Neural cell (in vitro differentiated cells): ENCODE results near the gene LXN. TPM values are rescaled to one million over a fixed set of nuclear protein-coding genes. Genes with fewer than 3 reads are reported as not detected.

Experiments
- H2AFZ ChIP-seq: fragments of 200-600, 300-800 bp; sonication (generic), shearing (Covaris generic); 2 replicates; pipeline ENCODE4 v1.6.0; 2014; ENCODE audit warnings: low read depth, mild to moderate bottlenecking, antibody characterized with exemption, low read length, moderate library complexity
- H3F3A ChIP-seq: fragments of 200-600 bp; shearing (Covaris generic); 2 replicates; pipeline ENCODE4 v1.6.1; 2016; ENCODE audit warnings: mild to moderate bottlenecking, moderate library complexity, mixed read lengths, antibody characterized with exemption, low read length; ENCODE audit not compliant: insufficient read depth, poor library complexity, severe bottlenecking
- H3K27ac ChIP-seq: fragments of 200-600, 300-800 bp; sonication (generic), shearing (Covaris generic); 2 replicates; pipeline ENCODE4 v1.5.1; 2014; ENCODE audit warnings: mild to moderate bottlenecking, low read length, moderate library complexity
- H3K27me3 ChIP-seq: fragments of 300-800, 200-600 bp; sonication (generic), shearing (Covaris generic); 2 replicates; pipeline ENCODE4 v1.6.0; 2014; ENCODE audit warnings: mild to moderate bottlenecking, low read depth, low read length, moderate library complexity; ENCODE audit not compliant: insufficient read depth
- H3K36me3 ChIP-seq: fragments of 300-800, 200-600 bp; sonication (generic), shearing (Covaris generic); 2 replicates; pipeline ENCODE4 v1.5.1; 2014; ENCODE audit warnings: mild to moderate bottlenecking, antibody characterized with exemption, low read length, moderate library complexity; ENCODE audit not compliant: insufficient read depth
- H3K4me2 ChIP-seq: fragments of 300-800, 200-600 bp; sonication (generic), shearing (Covaris generic); 2 replicates; pipeline ENCODE4 v1.6.0; 2014; ENCODE audit warnings: mild to moderate bottlenecking, low read length
- H3K4me3 ChIP-seq: fragments of 300-800, 200-600 bp; sonication (generic), shearing (Covaris generic); 2 replicates; pipeline ENCODE4 v1.5.1; 2014; ENCODE audit warnings: mild to moderate bottlenecking, low read length, moderate library complexity
- H3K79me2 ChIP-seq: fragments of 200-600 bp; shearing (Covaris generic); replicated peaks from 2 replicates; pipeline ENCODE4 v1.6.0; 2014; ENCODE audit warnings: mild to moderate bottlenecking, low read length, moderate library complexity; ENCODE audit not compliant: insufficient read depth
- H3K9ac ChIP-seq: fragments of 300-800, 200-600 bp; sonication (generic), shearing (Covaris generic); 2 replicates; pipeline ENCODE4 v1.6.1; 2016; ENCODE audit warnings: mild to moderate bottlenecking, low read length, mixed read lengths
- H3K9me2 ChIP-seq: fragments of 200-600 bp; shearing (Covaris generic); 2 replicates; pipeline ENCODE4 v1.6.1; 2016; ENCODE audit warnings: mild to moderate bottlenecking, low read length, mixed read lengths; ENCODE audit not compliant: insufficient read depth
- H3K9me3 ChIP-seq: fragments of 200-600, 300-800 bp; sonication (generic), shearing (Covaris generic); 2 replicates; pipeline ENCODE4 v1.6.1; 2016; ENCODE audit warnings: mild to moderate bottlenecking, mixed run types, low read length, moderate library complexity, mixed read lengths
- H4K20me1 ChIP-seq: fragments of 200-600 bp; shearing (Covaris generic); 2 replicates; pipeline ENCODE4 v1.6.1; 2016; ENCODE audit warnings: mild to moderate bottlenecking, mixed run types; ENCODE audit not compliant: insufficient read depth
- EP300 ChIP-seq: fragments of 450-650 bp; conservative IDR thresholded peaks from 2 replicates; pipeline ENCODE4 v1.6.1; 2014; ENCODE audit warnings: antibody characterized with exemption, mild to moderate bottlenecking, moderate library complexity; ENCODE audit not compliant: poor library complexity, severe bottlenecking
- EZH2 ChIP-seq: fragments of 200-600, 300-800 bp; shearing (Covaris generic), sonication (generic); IDR thresholded peaks from 2 replicates; pipeline ENCODE4 v1.6.1; 2014; ENCODE audit warnings: antibody characterized with exemption, low read length, borderline replicate concordance, mild to moderate bottlenecking; ENCODE audit not compliant: insufficient read depth, poor library complexity, severe bottlenecking
- MXI1 ChIP-seq: fragments of 450-650 bp; conservative IDR thresholded peaks from 2 replicates; pipeline ENCODE4 v1.6.1; 2014; ENCODE audit warnings: antibody characterized with exemption, mild to moderate bottlenecking; ENCODE audit not compliant: poor library complexity, severe bottlenecking
- POLR2AphosphoS5 ChIP-seq: IDR thresholded peaks from 2 replicates; pipeline ENCODE4 v1.6.1; 2012
- RAD21 ChIP-seq: fragments of 450-650 bp; conservative IDR thresholded peaks from 2 replicates; pipeline ENCODE4 v1.6.1; 2014; ENCODE audit warnings: antibody characterized with exemption, mild to moderate bottlenecking, moderate library complexity
- SMC3 ChIP-seq: fragments of 450-650 bp; conservative IDR thresholded peaks from 2 replicates; pipeline ENCODE4 v1.6.1; 2014; ENCODE audit warnings: antibody characterized with exemption, mild to moderate bottlenecking, moderate library complexity; ENCODE audit not compliant: poor library complexity
- TAF1 ChIP-seq: IDR thresholded peaks from 2 replicates; pipeline ENCODE4 v1.6.1; 2012; ENCODE audit warnings: low read depth
- polyA plus RNA-seq: library from polyadenylated mRNA; depleted of rRNA; stranded (reverse); fragments of >200 nt; gene quantifications from 2 replicates; pipeline ENCODE4 v1.2.3, GENCODE V29; 2014
- TF ChIP-seq, protein P1 (sequence below): fragments of 450-650 bp; IDR thresholded peaks from 2 replicates; pipeline ENCODE4 v1.5.1; 2014; ENCODE audit warnings: antibody characterized with exemption, mild to moderate bottlenecking, moderate library complexity; ENCODE audit not compliant: poor library complexity, severe bottlenecking
- TF ChIP-seq, protein P2 (sequence below): IDR thresholded peaks from 2 replicates; pipeline ENCODE4 v1.6.1; 2012; ENCODE audit warnings: borderline replicate concordance

The LXN gene
- polyA plus RNA-seq, 1 donor from 2014 or later: 0.53 TPM

DNA sequence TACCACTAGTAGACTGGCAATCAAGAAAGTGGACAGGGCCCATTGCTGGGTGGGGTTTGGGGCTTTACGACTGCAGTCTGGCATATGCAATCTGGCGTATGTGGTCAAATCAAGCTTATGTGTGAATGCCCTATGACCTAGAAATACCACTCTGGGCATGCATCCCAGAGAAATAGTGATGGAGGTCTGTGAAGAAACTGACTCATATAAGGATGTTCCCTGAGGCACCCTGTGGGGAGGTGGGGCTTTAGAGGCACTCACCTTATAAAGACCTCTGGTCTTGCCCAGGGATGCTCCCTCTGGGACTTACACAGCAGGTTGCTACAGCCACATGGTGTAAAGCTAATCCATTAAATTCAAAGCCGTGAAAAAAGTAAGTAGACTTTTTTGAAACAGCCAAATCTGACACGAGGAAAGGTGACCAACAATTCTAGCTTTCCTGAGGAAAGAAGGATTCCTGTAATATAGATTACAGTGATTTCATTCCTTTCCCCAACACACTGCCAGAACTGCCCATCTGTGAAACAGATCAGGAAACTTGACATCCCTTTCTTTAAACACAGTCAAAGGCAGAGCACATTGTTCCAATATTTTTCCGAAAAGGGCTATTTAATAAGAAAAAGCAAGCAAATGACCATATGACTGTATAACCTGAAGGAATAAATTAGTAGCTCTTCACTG, 46.2 kb upstream of the LXN start:
- no peak overlapping the region for H3K4me3 ChIP-seq
- no peaks in the 10 kb centered on the region for H3K9me2 ChIP-seq
- H3K4me2 ChIP-seq: no peak overlapping the region
- H3K36me3 ChIP-seq: no peaks in the 10 kb centered on the region
- no peaks in the 10 kb centered on the region for H4K20me1 ChIP-seq
- no peaks in the 10 kb centered on the region for H3K79me2 ChIP-seq
- TF ChIP-seq RAD21: no peak
- TF ChIP-seq EP300: no peak
- TF ChIP-seq, protein P1, sequence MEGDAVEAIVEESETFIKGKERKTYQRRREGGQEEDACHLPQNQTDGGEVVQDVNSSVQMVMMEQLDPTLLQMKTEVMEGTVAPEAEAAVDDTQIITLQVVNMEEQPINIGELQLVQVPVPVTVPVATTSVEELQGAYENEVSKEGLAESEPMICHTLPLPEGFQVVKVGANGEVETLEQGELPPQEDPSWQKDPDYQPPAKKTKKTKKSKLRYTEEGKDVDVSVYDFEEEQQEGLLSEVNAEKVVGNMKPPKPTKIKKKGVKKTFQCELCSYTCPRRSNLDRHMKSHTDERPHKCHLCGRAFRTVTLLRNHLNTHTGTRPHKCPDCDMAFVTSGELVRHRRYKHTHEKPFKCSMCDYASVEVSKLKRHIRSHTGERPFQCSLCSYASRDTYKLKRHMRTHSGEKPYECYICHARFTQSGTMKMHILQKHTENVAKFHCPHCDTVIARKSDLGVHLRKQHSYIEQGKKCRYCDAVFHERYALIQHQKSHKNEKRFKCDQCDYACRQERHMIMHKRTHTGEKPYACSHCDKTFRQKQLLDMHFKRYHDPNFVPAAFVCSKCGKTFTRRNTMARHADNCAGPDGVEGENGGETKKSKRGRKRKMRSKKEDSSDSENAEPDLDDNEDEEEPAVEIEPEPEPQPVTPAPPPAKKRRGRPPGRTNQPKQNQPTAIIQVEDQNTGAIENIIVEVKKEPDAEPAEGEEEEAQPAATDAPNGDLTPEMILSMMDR: no peak
- no peak for TF ChIP-seq EZH2
- no peak for TF ChIP-seq TAF1
- TF ChIP-seq, protein P2, sequence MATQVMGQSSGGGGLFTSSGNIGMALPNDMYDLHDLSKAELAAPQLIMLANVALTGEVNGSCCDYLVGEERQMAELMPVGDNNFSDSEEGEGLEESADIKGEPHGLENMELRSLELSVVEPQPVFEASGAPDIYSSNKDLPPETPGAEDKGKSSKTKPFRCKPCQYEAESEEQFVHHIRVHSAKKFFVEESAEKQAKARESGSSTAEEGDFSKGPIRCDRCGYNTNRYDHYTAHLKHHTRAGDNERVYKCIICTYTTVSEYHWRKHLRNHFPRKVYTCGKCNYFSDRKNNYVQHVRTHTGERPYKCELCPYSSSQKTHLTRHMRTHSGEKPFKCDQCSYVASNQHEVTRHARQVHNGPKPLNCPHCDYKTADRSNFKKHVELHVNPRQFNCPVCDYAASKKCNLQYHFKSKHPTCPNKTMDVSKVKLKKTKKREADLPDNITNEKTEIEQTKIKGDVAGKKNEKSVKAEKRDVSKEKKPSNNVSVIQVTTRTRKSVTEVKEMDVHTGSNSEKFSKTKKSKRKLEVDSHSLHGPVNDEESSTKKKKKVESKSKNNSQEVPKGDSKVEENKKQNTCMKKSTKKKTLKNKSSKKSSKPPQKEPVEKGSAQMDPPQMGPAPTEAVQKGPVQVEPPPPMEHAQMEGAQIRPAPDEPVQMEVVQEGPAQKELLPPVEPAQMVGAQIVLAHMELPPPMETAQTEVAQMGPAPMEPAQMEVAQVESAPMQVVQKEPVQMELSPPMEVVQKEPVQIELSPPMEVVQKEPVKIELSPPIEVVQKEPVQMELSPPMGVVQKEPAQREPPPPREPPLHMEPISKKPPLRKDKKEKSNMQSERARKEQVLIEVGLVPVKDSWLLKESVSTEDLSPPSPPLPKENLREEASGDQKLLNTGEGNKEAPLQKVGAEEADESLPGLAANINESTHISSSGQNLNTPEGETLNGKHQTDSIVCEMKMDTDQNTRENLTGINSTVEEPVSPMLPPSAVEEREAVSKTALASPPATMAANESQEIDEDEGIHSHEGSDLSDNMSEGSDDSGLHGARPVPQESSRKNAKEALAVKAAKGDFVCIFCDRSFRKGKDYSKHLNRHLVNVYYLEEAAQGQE: no peak
- no peak for TF ChIP-seq MXI1
- no peak for TF ChIP-seq SMC3
- TF ChIP-seq POLR2AphosphoS5: no peak
- no peak overlapping the region for H2AFZ ChIP-seq
- H3F3A ChIP-seq: no peaks in the 10 kb centered on the region
- no peaks in the 10 kb centered on the region for H3K9me3 ChIP-seq
- H3K9ac ChIP-seq: no peak overlapping the region
- no peak overlapping the region for H3K27ac ChIP-seq
- no peaks in the 10 kb centered on the region for H3K27me3 ChIP-seq

DNA sequence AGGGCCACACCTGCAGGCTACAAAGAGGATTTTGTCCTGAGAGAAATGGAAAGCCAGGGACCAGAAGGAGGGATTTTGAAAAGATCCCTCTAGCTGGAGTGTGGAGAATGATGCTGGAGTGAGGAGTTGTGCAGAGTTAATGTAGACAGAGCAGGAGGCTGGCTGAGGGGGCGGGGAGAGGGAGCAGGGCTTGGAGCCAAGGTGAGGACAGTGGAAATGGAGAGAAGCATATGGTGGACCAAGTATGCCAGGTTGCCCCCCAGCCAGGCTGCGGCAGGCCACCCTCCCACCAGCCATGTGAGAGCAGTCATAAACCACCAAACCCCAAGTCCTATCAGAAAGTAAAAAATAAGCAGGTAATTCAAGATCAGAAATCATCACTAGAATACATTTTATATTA, 45.1 kb upstream of the LXN start:
- Histone ChIP-seq H3K4me2 (no peak overlapping the region), H3K9me3 (no peaks in the 10 kb centered on the region), H3K36me3 (no peaks in the 10 kb centered on the region), H3K79me2 (no peaks in the 10 kb centered on the region), H4K20me1 (no peaks in the 10 kb centered on the region), H3K4me3 (no peak overlapping the region), H3K9me2 (no peaks in the 10 kb centered on the region), H3K27me3 (no peaks in the 10 kb centered on the region), H3F3A (no peaks in the 10 kb centered on the region), H3K9ac (no peak overlapping the region), H3K27ac (no peak overlapping the region), H2AFZ (no peak overlapping the region)
- TF ChIP-seq MXI1 (no peak), RAD21 (no peak), TAF1 (no peak), SMC3 (no peak)
- TF ChIP-seq, protein P2: no peak
